Tibial nerve (tissue), 4 donors: ENCODE results near the gene STPG1. TPM values are rescaled to one million over a fixed set of nuclear protein-coding genes. Genes with fewer than 3 reads are reported as not detected.

Experiments used
- DNase-seq, 2 donors: peaks; one replicate each; pipeline ENCODE4 v3.0.0-alpha.2; 2019; ENCODE audit warnings: low spot score in 2 of 2
- H3K27ac ChIP-seq, 4 donors: fragments of 200-600 bp; sonication (generic) in 3 of 4; one replicate each; pipeline ENCODE4 v1.5.1; 2017 to 2019; ENCODE audit warnings: mild to moderate bottlenecking in 1 of 4
- H3K27me3 ChIP-seq, 2 donors: fragments of 200-600 bp; sonication (generic) in 1 of 2; one replicate each; pipeline versions ENCODE4 v1.5.1 to v1.6.0; 2017 to 2019
- H3K36me3 ChIP-seq, 3 donors: fragments of 200-600 bp; sonication (generic); one replicate each; pipeline ENCODE4 v1.5.1; 2018 to 2019
- H3K4me1 ChIP-seq, 4 donors: fragments of 200-600 bp; sonication (generic) in 3 of 4; one replicate each; pipeline ENCODE4 v1.5.1; 2017 to 2019
- H3K4me3 ChIP-seq, 4 donors: fragments of 200-600 bp; sonication (generic) in 3 of 4; one replicate each; pipeline ENCODE4 v1.5.1; 2017 to 2019; ENCODE audit warnings: mild to moderate bottlenecking in 1 of 4, moderate library complexity in 1 of 4
- H3K9me3 ChIP-seq, 4 donors: fragments of 200-600 bp; sonication (generic) in 3 of 4; one replicate each; pipeline ENCODE4 v1.5.1; 2017 to 2019
- EP300 ChIP-seq, 2 donors: sonication (generic); formaldehyde crosslinking; IDR thresholded peaks; one replicate each; pipeline ENCODE4 v1.6.1; 2017; ENCODE audit warnings: antibody characterized with exemption in 2 of 2, mild to moderate bottlenecking in 1 of 2
- POLR2A ChIP-seq, 2 donors: fragments of 450-650 bp; IDR thresholded peaks; one replicate each; pipeline ENCODE4 v1.6.1; 2017; ENCODE audit warnings: antibody characterized with exemption in 2 of 2, mild to moderate bottlenecking in 2 of 2, moderate library complexity in 2 of 2
- WGBS, 2 donors: methylation state at CpG; one replicate each; pipeline ENCODE4 v1.1.5; 2018; 5-methylcytosine and 5-hydroxymethylcytosine counted together
- total RNA-seq, 4 donors: library from RNA; depleted of rRNA; stranded (reverse); fragments of >200 nt; gene quantifications; one replicate each; pipeline ENCODE4 v1.1.0, GENCODE V29; 2016
- TF ChIP-seq, protein P1 (sequence below), 5 experiments: fragments of 200-600 bp in 3 of 5; fragments of 450-650 bp in 2 of 5; sonication (generic) in 3 of 5; IDR thresholded peaks; one replicate each; pipeline ENCODE4 v1.5.1; 2016 to 2019; ENCODE audit warnings: antibody characterized with exemption in 5 of 5, mild to moderate bottlenecking in 3 of 5, moderate library complexity in 2 of 5

The STPG1 gene
- total RNA-seq, 4 donors from 2014 or later = 1.5 to 5.7 (median 3.0) TPM

- TF ChIP-seq POLR2A (IDR thresholded peaks at IDR 0.05) (no peak), EP300 (IDR thresholded peaks at IDR 0.05) (no peak)
- TF ChIP-seq, protein P1, sequence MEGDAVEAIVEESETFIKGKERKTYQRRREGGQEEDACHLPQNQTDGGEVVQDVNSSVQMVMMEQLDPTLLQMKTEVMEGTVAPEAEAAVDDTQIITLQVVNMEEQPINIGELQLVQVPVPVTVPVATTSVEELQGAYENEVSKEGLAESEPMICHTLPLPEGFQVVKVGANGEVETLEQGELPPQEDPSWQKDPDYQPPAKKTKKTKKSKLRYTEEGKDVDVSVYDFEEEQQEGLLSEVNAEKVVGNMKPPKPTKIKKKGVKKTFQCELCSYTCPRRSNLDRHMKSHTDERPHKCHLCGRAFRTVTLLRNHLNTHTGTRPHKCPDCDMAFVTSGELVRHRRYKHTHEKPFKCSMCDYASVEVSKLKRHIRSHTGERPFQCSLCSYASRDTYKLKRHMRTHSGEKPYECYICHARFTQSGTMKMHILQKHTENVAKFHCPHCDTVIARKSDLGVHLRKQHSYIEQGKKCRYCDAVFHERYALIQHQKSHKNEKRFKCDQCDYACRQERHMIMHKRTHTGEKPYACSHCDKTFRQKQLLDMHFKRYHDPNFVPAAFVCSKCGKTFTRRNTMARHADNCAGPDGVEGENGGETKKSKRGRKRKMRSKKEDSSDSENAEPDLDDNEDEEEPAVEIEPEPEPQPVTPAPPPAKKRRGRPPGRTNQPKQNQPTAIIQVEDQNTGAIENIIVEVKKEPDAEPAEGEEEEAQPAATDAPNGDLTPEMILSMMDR (IDR thresholded peaks at IDR 0.05) = no peak
- Histone ChIP-seq H3K27me3 (no peaks in the 10 kb centered on the region), H3K9me3 (no peaks in the 10 kb centered on the region), H3K4me3 (no peak overlapping the region), H3K27ac (no peak overlapping the region), H3K36me3 (no peaks in the 10 kb centered on the region), H3K4me1 (no peaks in the 10 kb centered on the region)
- DNase-seq = no peak
- 64 to 84% methylated on average over 4 of the region's 4 CpGs for WGBS, 2 donors
Observed at GRCh38 chr1:24351247-24351646, 62.3 kb downstream of the STPG1 start.

- 82 to 83% methylated on average over 2 of the region's 2 CpGs for WGBS, 2 donors
- no peak for TF ChIP-seq POLR2A (IDR thresholded peaks at IDR 0.05)
- no peak for DNase-seq
- H3K4me3 ChIP-seq = no peak overlapping the region
- H3K9me3 ChIP-seq = no peaks in the 10 kb centered on the region
- H3K36me3 ChIP-seq = no peaks in the 10 kb centered on the region
- H3K27me3 ChIP-seq = no peaks in the 10 kb centered on the region
- H3K27ac ChIP-seq = no peak overlapping the region
- no peaks in the 10 kb centered on the region for H3K4me1 ChIP-seq
Observed at GRCh38 chr1:24349891-24350290, 63.7 kb downstream of the STPG1 start.

DNA sequence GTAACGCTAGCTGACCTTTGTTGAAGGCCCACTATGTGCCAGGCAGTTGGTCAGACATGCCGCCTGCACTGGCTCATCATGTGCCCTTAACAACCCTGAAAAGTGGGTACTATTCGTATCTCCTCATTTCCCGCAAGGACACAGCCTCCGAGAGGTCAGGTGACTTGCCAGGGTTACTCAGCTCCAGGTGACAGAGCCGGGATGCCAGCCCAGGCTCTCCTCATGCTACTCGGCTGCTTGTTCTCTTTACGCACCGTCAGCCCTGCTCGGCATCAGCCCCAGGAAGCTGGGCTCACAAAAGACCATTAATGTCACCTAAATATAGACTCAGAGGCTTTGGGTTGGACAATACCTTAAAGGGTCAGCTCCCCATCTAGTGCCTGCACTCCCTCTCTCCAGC, 65.4 kb downstream of the STPG1 start:
- no peak overlapping the region for H3K27ac ChIP-seq
- no peaks in the 10 kb centered on the region for H3K9me3 ChIP-seq
- no peaks in the 10 kb centered on the region for H3K36me3 ChIP-seq
- 80% methylated on average over 10 of the region's 10 CpGs for WGBS, 2 donors
- DNase-seq = no peak
- H3K4me1 ChIP-seq = no peaks in the 10 kb centered on the region
- no peaks in the 10 kb centered on the region for H3K27me3 ChIP-seq
- no peak overlapping the region for H3K4me3 ChIP-seq
- TF ChIP-seq POLR2A (IDR thresholded peaks at IDR 0.05) (no peak), EP300 (IDR thresholded peaks at IDR 0.05) (no peak)
- TF ChIP-seq, protein P1 (IDR thresholded peaks at IDR 0.05) = no peak

- DNase-seq = no peak
- WGBS, 2 donors = 72 to 75% methylated on average over 19 of the region's 19 CpGs
- H3K4me1 ChIP-seq = no peaks in the 10 kb centered on the region
- no peak overlapping the region for H3K4me3 ChIP-seq
- TF ChIP-seq, protein P1 (IDR thresholded peaks at IDR 0.05) = no peak
- no peak for TF ChIP-seq EP300 (IDR thresholded peaks at IDR 0.05)
- no peak for TF ChIP-seq POLR2A (IDR thresholded peaks at IDR 0.05)
- no peaks in the 10 kb centered on the region for H3K36me3 ChIP-seq
- H3K27ac ChIP-seq = no peak overlapping the region
- no peaks in the 10 kb centered on the region for H3K9me3 ChIP-seq
- H3K27me3 ChIP-seq = no peaks in the 10 kb centered on the region
Observed at GRCh38 chr1:24347159-24347934, 66.2 kb downstream of the STPG1 start.

GRCh38 chr1:24345334-24345733, 68.2 kb downstream of the STPG1 start:
- Histone ChIP-seq H3K36me3 (no peaks in the 10 kb centered on the region), H3K9me3 (no peaks in the 10 kb centered on the region), H3K4me1 (no peaks in the 10 kb centered on the region), H3K4me3 (no peak overlapping the region), H3K27me3 (no peaks in the 10 kb centered on the region), H3K27ac (no peak overlapping the region)
- TF ChIP-seq EP300 (IDR thresholded peaks at IDR 0.05) (no peak), POLR2A (IDR thresholded peaks at IDR 0.05) (no peak)
- 34 to 36% methylated on average over 5 of the region's 5 CpGs for WGBS, 2 donors
- no peak for DNase-seq

DNA sequence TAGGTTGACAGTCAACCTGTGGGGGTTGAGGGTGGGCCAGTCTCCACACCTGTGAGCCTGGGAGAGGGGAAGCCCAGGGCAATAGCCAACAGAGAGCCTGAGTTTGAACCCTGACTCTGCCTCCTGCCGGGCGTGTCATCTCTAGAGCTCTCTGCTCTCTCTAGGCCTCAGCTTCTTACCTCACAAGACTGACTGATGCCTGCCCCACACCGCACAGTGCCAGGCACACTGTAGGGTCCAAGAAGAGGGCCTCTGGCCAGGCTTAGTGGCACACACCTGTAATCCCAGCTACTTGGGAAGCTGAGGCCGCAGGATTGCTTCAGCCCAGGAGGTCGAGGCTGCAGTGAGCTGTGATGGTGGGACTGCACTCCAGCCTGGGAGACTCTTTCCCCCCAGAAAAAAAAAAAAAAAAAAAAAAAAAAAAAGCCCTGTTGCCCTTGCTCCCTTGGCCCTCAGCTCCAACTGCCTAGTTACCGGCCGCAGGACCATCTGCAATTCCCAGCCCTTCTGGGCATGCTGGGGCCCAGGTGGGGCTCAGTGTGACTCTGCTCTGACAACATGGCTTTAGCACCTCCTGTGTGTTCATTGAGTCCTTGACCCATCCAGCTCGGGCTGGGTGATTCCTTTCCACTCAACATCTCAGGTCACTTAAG, 69.4 kb downstream of the STPG1 start:
- H3K4me1 ChIP-seq = no peaks in the 10 kb centered on the region
- no peaks in the 10 kb centered on the region for H3K27me3 ChIP-seq
- WGBS, 2 donors = 58 to 80% methylated on average over 5 to 8 of the region's 8 CpGs
- no peak for TF ChIP-seq POLR2A (IDR thresholded peaks at IDR 0.05)
- TF ChIP-seq, protein P1 (IDR thresholded peaks at IDR 0.05) = no peak
- no peak for TF ChIP-seq EP300 (IDR thresholded peaks at IDR 0.05)
- no peaks in the 10 kb centered on the region for H3K9me3 ChIP-seq
- H3K27ac ChIP-seq = no peak overlapping the region
- H3K4me3 ChIP-seq = no peak overlapping the region
- H3K36me3 ChIP-seq = no peaks in the 10 kb centered on the region
- no peak for DNase-seq
